ENCODE results near the gene GAB1. TPM values are rescaled to one million over a fixed set of nuclear protein-coding genes. Genes with fewer than 3 reads are reported as not detected.
A peak's percentile ranks its signal among the peaks of the same experiment; 100 is the strongest.

The GAB1 gene
- total RNA-seq, 1 donor from 2014 or later = 34.3 TPM

DNA sequence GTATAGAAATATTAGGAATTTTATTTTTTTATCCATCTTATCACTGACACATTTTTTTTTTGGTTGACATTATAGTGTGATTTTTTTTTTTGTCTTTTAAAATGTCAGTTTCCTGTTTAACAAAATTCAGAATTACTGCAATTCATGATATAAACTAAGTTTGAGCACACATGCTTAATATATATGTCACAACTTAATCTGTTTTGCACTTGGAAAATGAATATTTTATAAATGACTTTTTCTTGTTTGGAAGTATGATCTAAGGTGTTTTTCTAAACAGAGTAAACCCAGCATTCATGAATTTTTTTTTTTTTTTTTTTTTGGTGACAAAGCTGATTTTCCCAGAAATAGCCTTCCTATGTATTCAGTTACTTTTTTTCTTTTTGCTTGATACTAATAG, 179.2 kb downstream of the GAB1 start:
- TF ChIP-seq, protein P1, sequence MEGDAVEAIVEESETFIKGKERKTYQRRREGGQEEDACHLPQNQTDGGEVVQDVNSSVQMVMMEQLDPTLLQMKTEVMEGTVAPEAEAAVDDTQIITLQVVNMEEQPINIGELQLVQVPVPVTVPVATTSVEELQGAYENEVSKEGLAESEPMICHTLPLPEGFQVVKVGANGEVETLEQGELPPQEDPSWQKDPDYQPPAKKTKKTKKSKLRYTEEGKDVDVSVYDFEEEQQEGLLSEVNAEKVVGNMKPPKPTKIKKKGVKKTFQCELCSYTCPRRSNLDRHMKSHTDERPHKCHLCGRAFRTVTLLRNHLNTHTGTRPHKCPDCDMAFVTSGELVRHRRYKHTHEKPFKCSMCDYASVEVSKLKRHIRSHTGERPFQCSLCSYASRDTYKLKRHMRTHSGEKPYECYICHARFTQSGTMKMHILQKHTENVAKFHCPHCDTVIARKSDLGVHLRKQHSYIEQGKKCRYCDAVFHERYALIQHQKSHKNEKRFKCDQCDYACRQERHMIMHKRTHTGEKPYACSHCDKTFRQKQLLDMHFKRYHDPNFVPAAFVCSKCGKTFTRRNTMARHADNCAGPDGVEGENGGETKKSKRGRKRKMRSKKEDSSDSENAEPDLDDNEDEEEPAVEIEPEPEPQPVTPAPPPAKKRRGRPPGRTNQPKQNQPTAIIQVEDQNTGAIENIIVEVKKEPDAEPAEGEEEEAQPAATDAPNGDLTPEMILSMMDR (IDR thresholded peaks at IDR 0.05; ENCODE audit: unreplicated experiment) = no peak
- Mint-ChIP-seq H3K36me3 (ENCODE audit: insufficient read depth) (peaks cover 10% of the 10 kb centered on the region), H3K27me3 (no peaks in the 10 kb centered on the region), H3K4me1 (ENCODE audit: low read depth) (peaks cover 18% of the 10 kb centered on the region), H3K27ac (peak overlapping the region; percentile 80), H3K9me3 (ENCODE audit: low read depth) (no peaks in the 10 kb centered on the region), H3K4me3 (ENCODE audit: low read depth) (peak overlapping the region; percentile 89)
- DNase-seq (ENCODE audit: low spot score, unreplicated experiment) = no peak

DNA sequence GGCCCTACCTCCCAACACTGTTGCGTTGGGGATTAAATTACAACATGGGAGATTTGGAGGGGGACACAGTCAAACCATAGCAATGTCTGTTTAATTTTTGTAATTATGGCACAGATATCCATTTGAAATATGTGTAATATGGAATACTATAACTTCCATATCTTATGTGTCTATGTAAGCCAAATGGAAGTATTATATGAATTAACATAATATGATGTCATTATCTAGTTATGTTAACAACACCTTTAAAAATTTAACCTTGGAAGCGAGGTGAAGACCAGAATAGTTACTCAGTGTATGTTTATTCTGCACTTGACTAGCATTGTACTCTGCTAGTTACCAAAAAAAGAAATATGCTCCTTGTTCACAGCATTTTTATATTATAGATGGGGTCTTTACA, 181.1 kb downstream of the GAB1 start:
- peaks cover 14% of the 10 kb centered on the region for H3K36me3 Mint-ChIP-seq (ENCODE audit: insufficient read depth)
- H3K27me3 Mint-ChIP-seq = no peaks in the 10 kb centered on the region
- no peak overlapping the region for H3K27ac Mint-ChIP-seq
- H3K9me3 Mint-ChIP-seq (ENCODE audit: low read depth) = no peaks in the 10 kb centered on the region
- no peak for DNase-seq (ENCODE audit: low spot score, unreplicated experiment)
- H3K4me3 Mint-ChIP-seq (ENCODE audit: low read depth) = no peak overlapping the region
- H3K4me1 Mint-ChIP-seq (ENCODE audit: low read depth) = peaks cover 18% of the 10 kb centered on the region
- TF ChIP-seq, protein P1 (IDR thresholded peaks at IDR 0.05; ENCODE audit: unreplicated experiment) = no peak

Small RNA genes lying within 50 kb of the gene (microRNA-seq; reads per million reads assigned to microRNA genes)
- 4.8 reads per million for gene MIR3139 (ENCODE audit: borderline number of aligned reads, unreplicated experiment)

Other genes starting within 250 kb of the GAB1 start
- gene USP38, start 152.0 kb upstream of the GAB1 start, total RNA-seq = 20.8 and 23.3 TPM in 2 replicates
- 86.2 and 88.7 TPM in 2 replicates for gene SMARCA5, start 176.8 kb downstream of the GAB1 start, total RNA-seq